HG03457 (cell line): ENCODE measurements around the gene USP8.

ENCODE experiments used
- ATAC-seq: cut with Tn5 transposase; IDR thresholded peaks from one replicate; pipeline ENCODE4 v1.9.1; 2021; ENCODE audit warnings: moderate number of reproducible peaks; ENCODE audit not compliant: unreplicated experiment

USP8 gene

DNA sequence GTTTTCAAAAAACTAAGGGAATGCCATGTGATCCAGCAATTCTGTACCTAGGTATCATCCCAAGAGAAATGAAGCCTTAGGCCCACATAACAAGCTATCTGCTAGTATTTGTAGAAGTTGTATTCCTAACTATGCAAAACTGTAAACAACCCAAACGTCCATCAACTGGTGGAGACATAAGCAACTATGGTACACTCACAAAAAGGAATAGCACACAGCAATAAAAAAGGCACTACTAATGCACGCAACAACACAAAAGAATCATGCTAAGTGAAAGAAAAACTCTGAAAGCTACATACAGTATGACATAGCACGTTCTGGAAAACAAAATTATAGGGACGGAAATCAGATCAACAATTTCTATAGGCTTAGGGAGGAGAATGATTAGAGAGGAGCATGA, 107.0 kb downstream of the USP8 start:
- ATAC-seq = no peak

DNA sequence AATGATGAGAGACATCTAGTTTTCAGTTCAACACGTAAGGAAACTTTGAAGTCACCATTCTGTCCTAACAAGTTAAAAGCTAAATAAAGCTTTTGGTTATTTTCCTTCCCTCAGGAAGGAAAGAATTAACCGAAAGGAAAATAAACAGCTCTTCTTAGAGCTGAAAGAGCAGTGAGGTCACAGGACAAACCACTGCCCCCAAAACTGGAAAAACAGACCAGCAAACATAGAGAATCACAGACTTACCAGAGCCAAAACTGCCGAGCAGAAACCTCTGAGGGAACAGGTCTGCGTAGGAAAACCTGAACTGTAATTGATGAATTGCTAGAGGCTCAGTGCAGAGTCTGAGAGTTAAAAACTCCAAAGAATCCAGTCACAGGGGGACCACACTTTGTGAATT, 107.6 kb downstream of the USP8 start:
- no peak for ATAC-seq

GRCh38 chr15:50542887-50543210, 118.6 kb downstream of the USP8 start:
- ATAC-seq = no peak

GRCh38 chr15:50543556-50543955, 119.4 kb downstream of the USP8 start:
- ATAC-seq = no peak

- no peak for ATAC-seq
Observed at GRCh38 chr15:50544368-50544767, 120.2 kb downstream of the USP8 start.

DNA sequence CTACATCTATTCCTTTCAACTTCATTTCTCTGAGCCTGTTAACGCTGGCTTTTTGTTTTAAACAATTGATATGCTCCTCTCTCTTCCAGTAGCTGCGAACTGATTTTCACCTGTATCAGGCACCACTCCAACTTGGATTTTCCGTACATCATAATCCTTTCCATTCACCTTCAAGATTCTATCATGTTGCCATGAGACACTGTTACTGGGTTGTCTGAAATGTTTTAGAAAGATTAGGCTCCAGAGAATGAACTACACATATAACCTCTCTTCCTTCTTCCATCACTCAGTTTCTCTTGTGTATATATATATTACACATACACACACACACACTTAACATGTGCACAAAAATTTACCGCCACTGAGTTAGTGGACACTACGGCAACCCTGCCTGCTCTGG, 122.4 kb downstream of the USP8 start, which contains the start of gene USP50:
Gene USP50 (minus strand): TSS at position 101 of the 400 bp plus-strand sequence. CDS start 141 bp downstream, outside the sequence.
- no peak for ATAC-seq

- ATAC-seq = no peak
Observed at GRCh38 chr15:50549326-50549725, 125.1 kb downstream of the USP8 start.

GRCh38 chr15:50552238-50552637, 128.0 kb downstream of the USP8 start:
- ATAC-seq = no peak

DNA sequence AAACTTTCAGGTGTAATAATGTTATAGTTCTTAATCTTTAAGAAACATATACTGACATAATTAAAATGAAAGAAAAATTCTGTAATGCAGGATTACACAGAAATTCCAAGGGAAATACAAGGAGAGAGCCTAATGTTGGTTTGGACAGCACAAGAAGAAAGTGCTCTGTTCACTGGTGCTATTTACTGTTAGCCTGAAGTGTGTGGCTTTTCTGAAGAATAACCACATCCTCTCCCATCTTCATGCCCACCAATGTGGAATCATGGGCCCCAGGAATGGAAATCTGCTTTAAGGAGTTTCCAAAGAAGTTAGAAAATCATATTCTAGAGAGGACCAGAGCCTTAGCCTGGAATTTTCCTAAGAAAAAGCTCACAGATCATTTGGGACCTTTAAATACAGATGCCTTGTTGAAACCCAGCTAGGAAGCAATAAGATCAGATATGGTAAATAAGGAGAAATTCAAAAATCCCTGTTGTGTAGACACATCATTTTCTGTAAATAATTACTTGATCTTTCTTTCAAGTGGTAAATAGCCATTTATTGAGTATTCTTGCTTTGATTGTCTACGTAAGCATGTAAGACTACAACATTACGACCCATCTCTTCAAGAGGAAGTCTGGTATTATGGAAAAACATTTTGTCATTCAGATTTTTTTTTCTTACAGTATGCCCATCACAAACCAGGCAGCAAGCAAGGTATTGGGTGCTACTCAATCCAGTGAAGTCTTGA, 132.6 kb downstream of the USP8 start:
- no peak for ATAC-seq

GRCh38 chr15:50558012-50558411, 133.8 kb downstream of the USP8 start:
- ATAC-seq = no peak

DNA sequence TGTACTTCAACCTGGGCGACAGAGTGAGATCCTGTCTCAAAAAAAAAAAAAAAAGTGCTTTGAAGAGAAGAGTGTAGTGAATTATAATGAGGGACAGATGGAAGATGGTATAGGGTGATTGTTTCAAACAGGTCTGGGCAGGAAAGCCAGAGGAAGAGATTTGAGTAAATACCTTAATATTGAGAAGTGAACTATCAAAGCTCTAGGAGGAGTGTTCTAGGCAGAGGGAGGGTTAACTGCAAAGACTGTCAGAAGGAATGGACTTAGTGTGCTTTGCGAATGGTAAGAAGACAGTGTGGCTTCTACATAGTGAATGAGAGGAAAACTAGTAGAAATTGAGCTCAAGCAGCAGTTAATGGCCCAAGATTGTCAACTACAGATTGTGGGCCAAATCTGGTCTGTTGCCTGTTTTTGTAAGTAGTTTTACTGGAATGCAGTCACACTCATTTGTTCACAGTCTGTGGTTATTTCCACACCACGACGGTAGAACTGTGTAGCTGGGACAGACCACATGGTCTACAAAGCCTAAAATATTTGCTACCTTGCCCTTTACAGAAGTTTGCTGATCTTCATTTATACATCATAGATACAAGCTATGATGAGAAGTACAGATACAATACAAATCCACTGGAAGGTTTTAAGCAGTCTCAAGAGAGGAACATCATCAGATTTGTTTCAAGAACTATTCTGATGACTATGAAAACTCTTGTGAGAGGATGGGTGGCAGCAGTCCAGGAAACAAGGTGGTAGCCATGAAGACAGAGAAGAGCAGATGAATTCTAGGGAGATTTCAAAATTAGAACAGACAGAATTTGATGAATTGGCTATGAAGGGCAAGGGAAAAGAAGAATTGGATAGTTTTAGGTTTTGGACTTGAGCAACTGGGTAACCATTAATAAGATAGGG, 138.8 kb downstream of the USP8 start:
- ATAC-seq = no peak

- no peak for ATAC-seq
Observed at GRCh38 chr15:50563756-50564155, 139.6 kb downstream of the USP8 start.
